Peyer's patch (tissue), 4 donors: ENCODE data around the gene ZC3H11A. TPM values are rescaled to one million over a fixed set of nuclear protein-coding genes. Genes with fewer than 3 reads are reported as not detected.

Source experiments
- DNase-seq, 3 donors: peaks; one replicate each; pipeline ENCODE4 v3.0.0-alpha.2; 2017 to 2019
- H3K27ac ChIP-seq, 4 donors: fragments of 200-600 bp; sonication (generic); one replicate each; pipeline ENCODE4 v1.5.1; 2016 to 2019
- H3K27me3 ChIP-seq, 2 donors: fragments of 200-600 bp; sonication (generic); one replicate each; pipeline ENCODE4 v1.5.1; 2019
- H3K36me3 ChIP-seq, 3 donors: fragments of 200-600 bp; sonication (generic); one replicate each; pipeline ENCODE4 v1.5.1; 2016 to 2019
- H3K4me1 ChIP-seq, 4 donors: fragments of 200-600 bp; sonication (generic); one replicate each; pipeline ENCODE4 v1.5.1; 2016 to 2019
- H3K4me3 ChIP-seq, 4 donors: fragments of 200-600 bp; sonication (generic); 1 replicate in 3 of 4; 2 replicates in 1 of 4; pipeline ENCODE4 v1.5.1; 2016 to 2019; ENCODE audit warnings: mild to moderate bottlenecking in 1 of 4
- H3K9me3 ChIP-seq, 4 donors: fragments of 200-600 bp; sonication (generic); one replicate each; pipeline ENCODE4 v1.5.1; 2016 to 2019; ENCODE audit warnings: mild to moderate bottlenecking in 1 of 4
- CTCF ChIP-seq, 6 experiments: fragments of 450-650 bp in 4 of 6; fragments of 200-600 bp in 2 of 6; sonication (generic) in 1 of 6; IDR thresholded peaks; one replicate each; pipeline ENCODE4 v1.5.1; 2017 to 2019; ENCODE audit warnings: antibody characterized with exemption in 6 of 6, mild to moderate bottlenecking in 3 of 6, moderate library complexity in 1 of 6
- POLR2A ChIP-seq, 2 donors: fragments of 450-650 bp; IDR thresholded peaks; one replicate each; pipeline ENCODE4 v1.5.1; 2017; ENCODE audit warnings: antibody characterized with exemption in 2 of 2, mild to moderate bottlenecking in 2 of 2, moderate library complexity in 2 of 2
- total RNA-seq, 4 donors: library from RNA; depleted of rRNA; stranded (reverse); fragments of >200 nt; gene quantifications; one replicate each; pipeline ENCODE4 v1.1.0, GENCODE V29; 2016

Gene ZC3H11A
- total RNA-seq, 4 donors from 2014 or later, result 78.2 to 122 (median 101) TPM

GRCh38 chr1:203776636-203777035, 18.8 kb upstream of the ZC3H11A start:
- Histone ChIP-seq H3K9me3 (no peaks in the 10 kb centered on the region), H3K4me3 (no peak overlapping the region), H3K27ac (no peak overlapping the region), H3K4me1 (no peaks in the 10 kb centered on the region), H3K27me3 (no peaks in the 10 kb centered on the region), H3K36me3 (no peaks in the 10 kb centered on the region)
- peak in 1 of 3 donors; percentile 49 for DNase-seq
- TF ChIP-seq POLR2A (IDR thresholded peaks at IDR 0.05), result no peak
- peak in 5 of 6 experiments; percentile 14 to 52 (median 39) for TF ChIP-seq CTCF (IDR thresholded peaks at IDR 0.05)

- H3K27ac ChIP-seq, result no peak overlapping the region
- H3K36me3 ChIP-seq, result no peaks in the 10 kb centered on the region
- no peaks in the 10 kb centered on the region for H3K9me3 ChIP-seq
- TF ChIP-seq CTCF (IDR thresholded peaks at IDR 0.05), result no peak
- TF ChIP-seq POLR2A (IDR thresholded peaks at IDR 0.05), result no peak
- no peaks in the 10 kb centered on the region for H3K4me1 ChIP-seq
- H3K27me3 ChIP-seq, result no peaks in the 10 kb centered on the region
- peak in 1 of 3 donors; percentile 9 for DNase-seq
- H3K4me3 ChIP-seq, result no peak overlapping the region
Measured at GRCh38 chr1:203777596-203777995, 17.8 kb upstream of the ZC3H11A start.

- H3K4me1 ChIP-seq, result no peaks in the 10 kb centered on the region
- H3K36me3 ChIP-seq, result no peaks in the 10 kb centered on the region
- no peaks in the 10 kb centered on the region for H3K9me3 ChIP-seq
- H3K27ac ChIP-seq, result no peak overlapping the region
- H3K27me3 ChIP-seq, result no peaks in the 10 kb centered on the region
- H3K4me3 ChIP-seq, result no peak overlapping the region
- TF ChIP-seq POLR2A (IDR thresholded peaks at IDR 0.05) (no peak), CTCF (IDR thresholded peaks at IDR 0.05) (no peak)
- no peak for DNase-seq
Measured at GRCh38 chr1:203778146-203778545, 17.3 kb upstream of the ZC3H11A start.

GRCh38 chr1:203778789-203779188, 16.6 kb upstream of the ZC3H11A start:
- Histone ChIP-seq H3K36me3 (no peaks in the 10 kb centered on the region), H3K4me1 (no peaks in the 10 kb centered on the region), H3K4me3 (no peak overlapping the region), H3K27me3 (no peaks in the 10 kb centered on the region), H3K27ac (no peak overlapping the region), H3K9me3 (no peaks in the 10 kb centered on the region)
- TF ChIP-seq POLR2A (IDR thresholded peaks at IDR 0.05) (no peak), CTCF (IDR thresholded peaks at IDR 0.05) (no peak)
- DNase-seq, result peak in 1 of 3 donors; percentile 19

- Histone ChIP-seq H3K27ac (no peak overlapping the region), H3K9me3 (no peaks in the 10 kb centered on the region), H3K27me3 (no peaks in the 10 kb centered on the region), H3K4me1 (no peaks in the 10 kb centered on the region), H3K4me3 (no peak overlapping the region), H3K36me3 (no peaks in the 10 kb centered on the region)
- peak in 1 of 3 donors; percentile 25 for DNase-seq
- TF ChIP-seq CTCF (IDR thresholded peaks at IDR 0.05) (no peak), POLR2A (IDR thresholded peaks at IDR 0.05) (no peak)
Measured at GRCh38 chr1:203781962-203782361, 13.5 kb upstream of the ZC3H11A start.

GRCh38 chr1:203789966-203790365, 5.5 kb upstream of the ZC3H11A start:
- DNase-seq, result no peak
- Histone ChIP-seq H3K9me3 (no peaks in the 10 kb centered on the region), H3K36me3 (no peaks in the 10 kb centered on the region), H3K4me3 (no peak overlapping the region), H3K4me1 (no peaks in the 10 kb centered on the region), H3K27me3 (no peaks in the 10 kb centered on the region), H3K27ac (no peak overlapping the region)
- no peak for TF ChIP-seq POLR2A (IDR thresholded peaks at IDR 0.05)
- no peak for TF ChIP-seq CTCF (IDR thresholded peaks at IDR 0.05)
